ENCODE results near the gene LANCL3.
"Not testable (repeated sequence)": the region's sequence is repeated elsewhere in the genome, so short reads cannot be mapped to it uniquely, and the experiment has no call there.

Gene LANCL3

DNA sequence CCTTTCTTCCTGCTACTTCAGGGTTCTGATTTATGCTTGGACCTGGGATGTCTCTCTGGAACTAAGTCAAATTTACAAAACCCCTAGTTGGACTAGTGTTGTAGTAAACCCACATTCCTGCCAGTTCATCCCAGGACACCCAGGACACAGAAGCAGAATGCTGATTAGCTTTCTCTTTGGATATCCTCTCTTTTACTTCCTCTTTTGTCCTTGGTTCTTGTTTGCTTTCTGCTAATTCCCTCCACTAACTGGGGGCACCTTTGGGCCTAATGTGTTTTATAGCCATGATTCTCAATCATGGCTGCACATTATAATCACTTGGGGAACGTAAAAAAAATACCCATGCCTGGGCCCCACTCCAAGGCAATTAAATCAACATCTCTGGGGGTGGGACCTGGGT, 42.5 kb downstream of the LANCL3 start:
- no peak for DNase-seq

DNA sequence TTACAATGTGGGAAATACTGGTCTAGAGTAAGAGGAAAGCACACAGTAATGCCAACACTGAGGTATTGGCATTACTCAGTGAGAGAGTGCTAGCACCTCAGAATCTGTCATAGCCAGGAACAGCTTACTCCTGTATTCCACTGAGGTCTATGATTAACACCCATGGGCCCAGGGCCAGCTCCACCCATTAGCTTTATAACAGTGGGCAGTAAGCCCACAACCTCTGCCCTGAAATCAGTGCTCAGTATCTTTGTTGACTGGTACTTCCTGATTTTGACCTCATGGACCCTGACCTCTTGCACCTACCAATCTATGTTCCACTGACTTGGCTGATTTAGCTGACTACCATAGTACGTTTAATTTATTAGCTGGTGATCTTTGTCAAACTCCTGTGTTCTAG, 56.1 kb downstream of the LANCL3 start:
- DNase-seq: no peak

DNA sequence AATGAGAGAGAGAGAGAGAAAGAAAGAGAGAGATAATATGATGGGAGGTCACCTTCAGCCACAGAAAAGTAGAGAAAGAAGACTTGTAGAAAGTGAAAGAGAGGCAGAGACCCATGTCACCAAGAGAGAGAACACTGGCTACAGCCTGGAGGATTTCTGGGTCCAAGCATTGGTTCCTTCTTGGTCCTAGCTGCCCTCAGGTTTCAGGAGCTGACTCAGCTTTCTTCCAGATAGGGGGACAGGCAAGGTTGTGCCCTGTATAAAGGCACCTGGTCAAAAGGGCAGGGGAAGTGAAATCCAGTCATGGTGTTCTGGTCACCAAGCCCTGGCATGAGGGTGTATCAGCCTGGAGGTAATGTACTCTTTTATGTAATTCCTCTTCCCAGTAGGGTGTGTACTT, 66.6 kb downstream of the LANCL3 start:
- no peak for DNase-seq

DNA sequence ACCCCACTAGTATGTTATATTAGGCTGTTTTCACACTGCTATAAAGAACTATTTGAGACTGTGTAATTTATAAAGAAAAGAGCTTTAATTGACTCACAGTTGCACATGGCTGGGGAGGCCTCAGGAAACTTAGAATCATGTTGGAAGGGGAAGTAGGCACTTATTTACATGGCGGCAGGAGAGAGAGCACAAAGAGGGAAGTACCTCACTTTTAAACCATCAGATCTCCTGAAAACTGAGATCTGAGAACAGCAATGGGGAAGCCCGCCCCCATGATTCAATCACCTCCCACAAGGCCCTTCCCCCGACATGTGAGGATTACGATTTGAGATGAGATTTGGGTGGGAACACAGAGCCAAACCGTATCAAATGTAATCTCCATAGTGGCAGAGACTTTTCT, 68.7 kb downstream of the LANCL3 start:
- no peak for DNase-seq

DNA sequence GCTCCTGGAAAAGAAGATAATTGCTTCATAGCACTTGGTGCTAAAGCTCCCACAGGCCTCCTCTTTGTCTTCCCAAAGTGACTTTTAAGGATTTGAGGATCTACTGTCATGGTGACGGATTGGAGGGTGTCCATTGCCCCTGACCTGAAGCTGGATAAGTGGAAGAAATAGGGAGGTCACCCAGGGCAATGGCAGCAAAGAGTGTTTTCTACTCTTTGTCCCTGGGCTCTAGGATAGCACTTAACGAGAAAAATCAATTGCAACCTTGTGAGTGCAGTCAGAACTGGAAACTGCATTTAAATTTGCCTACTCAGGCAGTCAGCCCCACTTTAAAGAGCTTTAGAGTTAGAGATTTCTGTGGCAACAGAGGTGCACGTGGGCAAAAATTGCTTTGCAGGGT, 70.4 kb downstream of the LANCL3 start:
- no peak for DNase-seq

DNA sequence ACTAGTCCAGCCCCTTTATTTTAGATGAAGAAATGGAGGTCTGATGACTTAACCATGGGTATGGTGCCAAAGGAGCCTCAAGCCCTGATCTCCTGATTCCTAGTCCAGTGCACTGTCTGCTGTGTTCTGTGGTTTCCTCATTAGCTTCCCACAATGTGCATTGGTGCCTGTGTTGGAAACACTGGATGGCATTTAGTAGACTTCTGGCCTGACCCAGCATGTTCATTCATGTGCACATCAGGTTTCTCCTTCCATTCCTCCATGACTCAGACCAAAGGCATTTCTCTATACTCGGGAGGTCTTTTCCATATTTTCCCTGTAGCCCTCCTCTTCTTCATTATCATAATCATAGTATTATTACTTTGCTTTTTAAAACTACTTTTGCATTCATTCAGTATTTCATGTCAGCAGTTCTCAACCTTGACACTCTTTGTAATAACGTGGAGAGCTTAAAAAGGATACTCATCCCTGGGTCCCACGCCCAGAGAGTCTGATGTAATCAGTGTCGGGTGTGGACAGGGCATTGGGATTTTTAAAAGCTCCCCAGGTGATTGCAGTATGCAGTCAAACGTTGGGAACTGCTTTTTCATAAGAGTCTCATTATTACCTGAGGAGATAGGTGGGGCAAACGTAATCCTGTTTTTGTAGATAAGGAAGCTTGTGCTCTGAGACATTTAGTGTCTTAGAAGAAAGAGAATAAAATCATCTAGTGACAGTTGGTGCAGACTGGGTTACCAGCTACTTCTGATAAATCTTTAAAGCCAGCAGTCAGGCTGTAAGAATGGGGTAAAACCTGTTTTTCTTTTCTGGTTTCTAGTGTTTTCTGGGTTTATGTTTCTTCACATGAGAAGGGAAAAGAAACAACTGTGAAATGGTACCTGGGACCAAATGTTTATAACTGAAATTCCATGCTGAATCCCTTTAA, 73.2 kb downstream of the LANCL3 start:
- DNase-seq: no peak

DNA sequence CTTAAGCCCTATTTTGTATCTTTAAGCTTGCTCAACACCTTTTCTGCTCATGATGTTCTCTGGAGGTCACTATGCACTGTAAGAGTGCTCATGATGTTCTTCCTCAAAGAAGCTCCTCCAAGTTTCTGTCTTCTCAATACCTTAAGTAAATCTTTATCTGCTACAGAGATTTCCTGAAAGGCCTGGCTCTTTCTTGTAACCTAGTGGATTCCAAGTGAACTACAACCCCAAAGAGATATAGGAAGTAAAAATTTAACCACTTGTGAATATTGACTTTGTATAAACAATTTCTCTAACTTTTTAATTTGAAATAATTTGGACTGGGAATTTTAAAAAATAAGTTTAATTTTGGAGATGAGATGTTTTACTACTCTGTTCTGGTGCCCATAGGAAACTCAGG, 74.8 kb downstream of the LANCL3 start:
- DNase-seq: no peak

DNA sequence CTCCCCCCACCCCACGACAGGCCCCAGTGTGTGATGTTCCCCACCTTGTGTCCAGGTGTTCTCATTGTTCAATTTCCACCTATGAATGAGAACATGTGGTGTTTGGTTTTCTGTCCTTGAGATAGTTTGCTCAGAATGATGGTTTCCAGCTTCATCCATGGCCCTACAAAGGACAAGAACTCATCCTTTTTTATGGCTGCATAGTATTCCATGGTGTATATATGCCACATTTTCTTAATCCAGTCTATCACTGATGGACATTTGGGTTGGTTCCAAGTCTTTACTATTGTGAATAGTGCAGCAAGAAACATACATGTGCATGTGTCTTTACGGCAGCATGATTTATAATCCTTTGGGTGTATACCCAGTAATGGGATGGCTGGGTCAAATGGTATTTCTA, 79.4 kb downstream of the LANCL3 start:
- DNase-seq: not testable (repeated sequence)

DNA sequence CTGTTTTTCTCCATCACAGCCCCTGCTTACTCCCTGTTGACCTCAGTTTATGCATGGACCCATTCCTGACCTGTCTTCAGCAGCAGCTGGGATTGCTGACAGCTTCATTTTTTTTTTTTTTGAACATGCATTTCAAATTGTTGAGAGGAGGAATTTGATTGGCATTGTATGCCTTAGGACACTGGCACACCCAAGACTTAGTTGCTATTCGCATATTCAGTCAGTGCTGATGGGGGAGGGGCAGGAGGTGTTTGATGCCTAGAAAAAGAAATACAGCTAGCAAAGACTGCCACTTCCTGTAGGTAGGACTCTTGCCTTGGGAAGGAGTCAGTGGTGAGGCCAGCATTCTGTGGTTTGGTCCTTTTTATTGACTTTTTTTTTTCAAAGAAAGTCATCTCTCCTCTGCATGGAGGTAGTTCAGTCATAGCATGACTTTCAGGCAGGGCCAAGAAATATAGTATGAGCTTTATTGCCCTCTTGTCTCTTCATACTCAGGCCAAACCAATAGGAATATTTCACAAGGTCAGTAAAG, 80.5 kb downstream of the LANCL3 start:
- DNase-seq: no peak

DNA sequence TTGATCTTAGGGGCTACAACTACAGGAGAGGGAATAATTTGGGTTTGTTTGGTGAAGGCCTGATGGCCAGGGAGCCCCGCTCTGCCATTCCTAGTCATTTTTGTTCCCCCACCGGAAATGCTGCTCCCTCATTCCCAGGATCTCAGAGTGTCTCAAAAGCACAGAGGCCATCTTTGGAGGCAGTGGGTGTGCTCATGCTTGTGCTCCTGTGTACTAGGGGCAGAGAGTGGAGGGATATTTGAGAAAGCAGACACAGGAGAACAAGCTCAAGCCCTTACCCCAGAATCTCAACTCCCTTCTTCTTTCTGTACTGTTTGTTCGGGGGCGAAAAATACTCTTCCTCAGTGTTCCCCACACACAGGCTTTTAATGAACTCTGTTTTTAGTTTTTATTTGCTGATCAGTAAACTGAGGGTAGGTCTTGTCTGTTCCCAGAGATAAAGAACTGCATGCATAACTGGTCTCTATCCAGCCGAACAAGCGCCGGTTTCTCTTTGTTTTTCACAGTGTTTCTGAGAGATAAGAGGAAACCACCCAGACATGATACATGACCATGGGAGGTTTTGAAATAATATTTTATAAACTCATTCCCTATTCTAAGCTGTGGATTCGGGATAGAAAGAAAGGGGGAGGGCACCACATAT, 81.2 kb downstream of the LANCL3 start:
- no peak for DNase-seq

DNA sequence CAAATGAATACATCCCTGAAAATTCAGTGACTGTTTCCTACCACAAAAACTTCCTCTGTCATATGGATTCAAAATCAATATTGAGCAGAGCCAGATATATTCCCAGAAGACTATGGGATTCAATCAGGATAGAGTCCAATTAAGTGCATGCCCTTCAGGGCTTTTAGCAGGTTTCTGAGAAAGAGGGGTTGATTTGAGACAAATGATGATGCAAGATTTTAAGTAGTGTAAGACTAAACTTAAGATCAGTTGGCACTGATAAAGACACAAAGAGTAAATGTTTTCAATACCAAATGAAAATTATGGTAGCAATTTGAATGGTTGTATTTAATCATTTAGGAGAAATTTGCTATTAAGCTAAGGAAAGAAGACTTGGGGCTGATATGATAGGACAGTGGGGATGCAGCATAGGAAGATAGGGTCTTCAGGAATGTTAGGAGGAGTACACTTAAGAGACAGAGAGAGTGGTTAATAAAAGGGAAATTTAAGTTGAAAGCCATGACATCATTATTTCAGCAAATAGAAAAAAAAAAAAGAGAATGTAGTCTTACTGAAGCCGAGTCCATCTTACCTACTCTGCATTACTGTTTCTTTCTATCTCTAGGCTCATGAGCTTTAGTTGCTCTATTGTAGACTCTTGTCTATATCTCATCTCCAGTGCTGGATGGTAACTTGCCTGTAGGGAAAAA, 82.1 kb downstream of the LANCL3 start:
- no peak for DNase-seq

DNA sequence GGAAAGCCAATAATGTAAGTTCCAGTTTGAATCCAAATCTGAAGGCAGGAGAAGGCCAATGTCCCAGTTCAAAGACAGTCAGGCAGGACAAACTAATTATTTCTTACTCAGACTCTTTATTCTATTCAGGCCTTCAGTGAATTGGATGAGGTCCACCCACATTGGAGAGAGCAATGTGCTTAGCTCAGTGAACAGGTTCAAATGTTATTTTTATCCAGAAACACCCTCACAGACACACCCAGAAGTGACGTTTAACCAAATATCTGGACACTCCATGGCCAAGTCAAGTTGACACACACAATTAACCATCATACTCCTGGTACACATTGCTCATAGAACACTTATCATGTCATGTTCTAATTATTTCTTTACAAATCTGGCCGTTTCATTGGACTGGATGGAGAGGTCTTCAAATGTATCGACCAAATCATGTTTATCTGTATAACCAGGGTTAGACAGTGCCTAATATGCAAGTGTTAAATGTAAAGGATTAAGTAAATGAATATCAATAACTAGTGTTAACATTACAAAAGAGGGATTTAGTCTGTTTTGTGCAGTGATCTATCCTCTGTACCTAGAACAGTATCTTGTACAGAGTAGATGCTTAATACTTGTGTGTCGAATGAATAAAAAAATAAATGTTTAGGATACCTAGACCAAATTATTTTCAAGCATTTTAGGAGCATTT, 87.0 kb downstream of the LANCL3 start:
- DNase-seq: no peak

DNA sequence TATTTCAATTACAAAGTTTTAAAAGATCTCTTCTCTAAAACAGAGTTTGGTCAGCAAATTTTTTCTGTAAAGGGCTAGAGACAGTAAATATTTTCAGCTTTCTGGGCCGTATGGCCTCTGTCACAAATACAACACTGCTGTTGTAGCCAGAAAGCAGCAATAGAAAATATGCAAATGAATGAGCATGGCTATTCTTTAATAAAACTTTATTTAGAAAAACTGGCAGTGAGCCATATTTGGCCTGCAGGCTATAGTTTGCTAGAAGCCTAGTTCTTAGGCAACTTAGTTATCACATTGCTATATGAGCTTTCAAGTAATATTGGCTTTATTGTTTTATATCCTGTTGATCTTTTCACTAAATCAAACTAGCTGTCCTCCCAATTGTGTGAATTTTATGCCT, 87.6 kb downstream of the LANCL3 start:
- no peak for DNase-seq

DNA sequence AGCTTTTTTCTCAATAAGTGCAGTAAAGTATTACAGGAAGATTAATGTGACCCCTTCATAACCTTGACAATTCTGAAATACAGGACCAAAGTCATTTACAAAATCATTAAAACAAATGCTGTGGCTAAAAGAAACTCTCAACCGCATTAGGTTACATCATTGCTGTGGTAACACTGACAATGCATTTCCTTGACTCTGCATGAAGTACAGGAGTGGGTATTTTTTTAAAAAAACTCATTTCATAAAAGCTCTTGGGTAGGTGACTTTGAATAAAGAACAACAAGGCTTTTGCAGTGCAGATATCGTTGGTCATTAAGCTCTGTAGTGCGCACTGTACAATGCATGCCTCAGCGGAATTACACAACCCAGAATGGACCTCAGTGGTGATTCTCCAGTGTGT, 90.7 kb downstream of the LANCL3 start:
- no peak for DNase-seq

DNA sequence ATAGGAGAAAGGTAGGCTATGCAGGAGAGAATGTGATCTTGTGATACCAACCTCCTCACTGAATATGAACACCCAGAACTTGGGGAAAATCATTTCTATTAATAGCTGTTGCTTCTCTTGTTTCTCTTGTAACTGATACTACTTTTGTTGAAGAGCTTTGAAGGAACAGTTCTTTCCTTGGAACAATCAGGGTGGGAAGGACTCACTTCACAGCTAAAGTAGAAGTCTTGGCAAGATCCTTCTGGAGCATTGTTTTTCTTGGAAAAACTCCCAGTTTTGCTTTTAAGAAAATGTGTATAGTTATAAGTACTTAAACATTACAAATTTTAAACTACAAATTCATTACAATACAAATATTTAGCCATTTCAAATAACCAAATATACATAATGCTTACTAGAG, 95.1 kb downstream of the LANCL3 start:
- DNase-seq: no peak

DNA sequence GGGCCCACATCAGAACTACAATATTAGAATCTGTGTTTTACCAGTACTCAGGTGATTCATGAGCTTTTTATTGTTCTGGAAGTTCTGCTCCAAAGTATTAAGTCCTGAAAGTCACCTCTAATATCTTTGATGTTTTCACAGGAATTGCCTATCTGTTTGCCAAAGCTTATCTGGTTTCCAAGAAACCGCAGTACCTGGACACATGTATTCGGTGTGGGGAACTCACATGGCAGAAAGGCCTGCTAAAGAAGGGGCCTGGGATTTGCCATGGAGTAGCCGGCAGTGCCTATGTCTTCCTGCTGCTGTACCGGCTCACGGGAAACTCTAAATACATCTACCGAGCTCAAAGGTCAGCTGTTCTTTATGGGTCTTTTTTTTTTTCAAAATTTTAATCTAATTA, 95.7 kb downstream of the LANCL3 start:
- DNase-seq: no peak

DNA sequence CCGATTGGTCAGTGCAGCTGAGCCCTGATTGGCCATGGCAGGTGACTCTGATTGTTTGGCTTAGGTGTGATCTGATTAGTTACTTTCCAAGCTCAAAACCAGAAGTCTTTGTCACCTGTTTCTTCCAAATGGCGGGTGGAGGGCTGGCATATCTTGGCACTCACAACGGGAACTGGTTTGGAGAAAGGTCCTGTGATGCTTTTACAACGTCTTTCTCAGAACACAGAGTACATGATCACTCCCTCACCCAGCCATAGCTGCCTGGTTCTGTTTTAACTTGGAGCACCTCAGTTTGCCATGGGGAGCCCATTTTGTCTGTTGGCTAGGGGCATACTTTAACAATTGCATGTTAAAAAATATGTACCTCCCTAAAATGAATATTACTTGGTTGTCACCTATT, 101.1 kb downstream of the LANCL3 start:
- no peak for DNase-seq

DNA sequence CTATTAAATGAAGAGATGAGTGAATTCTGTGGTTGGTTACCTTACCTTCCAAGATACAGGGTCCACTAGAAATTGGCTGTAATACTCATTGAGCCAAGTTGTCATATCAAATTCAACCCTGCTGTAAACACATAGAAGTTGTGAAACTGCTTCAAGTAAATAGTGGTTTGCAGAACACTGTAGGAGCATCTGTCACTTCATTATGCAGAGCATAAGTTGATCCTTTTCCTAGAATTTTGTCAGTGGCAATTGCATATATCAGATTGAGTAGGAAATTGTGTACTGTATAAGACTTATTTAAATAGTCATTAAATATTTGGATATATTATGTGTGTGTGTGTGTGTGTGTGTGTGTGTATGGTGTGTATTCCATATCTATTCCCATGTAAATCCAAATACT, 105.3 kb downstream of the LANCL3 start:
- DNase-seq: no peak

DNA sequence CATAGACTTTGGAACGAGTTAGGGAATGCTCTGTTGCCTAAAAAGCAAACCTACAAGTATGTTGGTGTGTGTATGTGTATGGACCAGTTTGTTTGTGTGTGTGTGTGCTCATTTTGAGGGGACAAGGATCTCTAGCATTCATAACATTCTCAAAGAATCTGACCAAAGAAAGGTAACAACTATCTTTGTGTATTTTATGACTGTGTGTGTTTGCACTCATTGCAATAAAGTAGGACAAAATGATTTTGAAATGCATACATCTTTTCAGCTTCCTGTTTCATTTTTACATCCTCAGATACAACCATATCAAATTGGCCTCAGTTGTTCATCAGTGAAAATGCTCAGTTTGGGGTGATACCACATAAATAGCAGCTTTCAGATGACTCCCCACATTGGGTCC, 105.8 kb downstream of the LANCL3 start:
- no peak for DNase-seq

DNA sequence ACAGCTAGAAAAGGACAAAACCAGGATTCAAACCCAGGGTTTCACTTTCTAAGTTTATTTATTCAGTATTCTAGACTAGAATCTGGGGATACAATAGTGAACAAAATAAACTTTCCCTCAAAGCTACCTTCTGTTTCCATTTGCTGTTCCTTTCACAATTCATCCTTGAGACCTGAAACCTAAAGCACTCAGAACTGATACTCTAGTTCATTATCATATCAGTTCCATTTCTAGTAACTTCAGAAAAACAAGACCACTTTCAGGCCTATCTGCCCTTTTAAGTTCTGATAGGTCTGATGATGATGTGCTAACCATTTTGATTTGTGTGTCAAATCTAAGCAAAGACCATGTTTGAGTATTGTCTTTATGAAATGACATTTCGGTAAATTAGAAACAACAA, 106.3 kb downstream of the LANCL3 start:
- DNase-seq: no peak

DNA sequence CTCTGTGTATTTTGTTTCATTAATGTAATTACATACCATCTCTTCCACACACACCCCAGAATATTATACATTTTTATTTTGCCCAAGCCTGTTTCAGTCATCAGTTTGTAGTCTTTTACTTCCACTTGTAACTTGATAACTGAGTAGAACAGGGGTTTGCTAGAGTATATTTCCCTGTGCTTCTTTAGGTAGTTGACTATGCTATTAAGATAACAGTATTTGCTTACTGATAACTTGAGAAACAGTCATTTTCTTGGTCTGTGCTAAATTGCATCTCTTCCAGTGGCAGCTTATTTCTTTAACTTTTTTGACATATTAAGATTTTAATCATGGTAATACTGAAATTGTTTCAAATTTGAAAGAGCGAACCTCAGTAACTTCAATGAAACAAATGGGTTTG, 107.1 kb downstream of the LANCL3 start:
- no peak for DNase-seq

DNA sequence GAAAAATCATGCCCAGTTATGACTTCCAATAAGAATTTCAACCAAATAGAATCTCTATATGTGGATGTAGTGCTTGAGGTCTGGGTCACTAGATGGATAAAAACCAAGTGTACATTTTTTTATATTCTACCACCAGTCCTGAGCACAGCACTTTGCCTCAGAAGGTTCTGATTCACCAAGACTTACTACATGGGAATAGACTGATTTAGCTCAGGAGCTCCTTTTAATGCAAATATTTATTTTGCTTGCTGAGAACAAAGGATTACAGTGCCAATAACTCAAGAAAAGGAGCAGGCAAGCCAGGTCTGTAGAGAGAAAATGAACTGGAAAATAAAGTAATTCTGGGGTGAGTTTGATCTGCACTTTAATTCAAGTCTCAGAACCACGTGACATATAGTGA, 107.8 kb downstream of the LANCL3 start:
- DNase-seq: no peak

DNA sequence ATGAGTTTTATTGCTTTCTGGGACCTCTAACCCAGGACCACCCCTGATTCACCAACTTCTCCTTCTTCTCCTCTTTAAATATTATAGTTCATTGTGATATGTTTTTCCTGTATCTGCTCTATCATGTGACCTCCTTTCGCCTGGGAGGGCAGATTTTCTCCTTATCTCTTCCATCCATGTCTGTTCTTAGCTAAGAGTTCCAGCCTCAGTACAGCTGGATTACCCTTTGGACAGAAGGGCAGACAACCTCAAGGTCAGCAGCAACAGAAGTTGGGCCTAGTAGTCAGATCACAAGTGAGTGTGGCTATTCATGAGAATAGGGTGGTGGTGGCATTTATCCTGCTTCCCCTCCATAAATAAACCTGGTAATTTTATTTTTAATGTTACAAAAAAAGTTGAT, 108.4 kb downstream of the LANCL3 start:
- DNase-seq: no peak

Data from right kidney (tissue), 1 donor.